GM12892 (cell line): ENCODE data around the gene BECN2.

Experiments used
- POLR2A ChIP-seq: IDR thresholded peaks from 2 replicates; pipeline ENCODE4 v1.6.1; 2011; ENCODE audit warnings: low read depth, low read length, control low read depth
- POLR2AphosphoS5 ChIP-seq: IDR thresholded peaks from 2 replicates; pipeline ENCODE4 v1.6.1; 2011; ENCODE audit warnings: low read depth, low read length, control low read depth
- TAF1 ChIP-seq: IDR thresholded peaks from 2 replicates; pipeline ENCODE4 v1.6.1; 2011; ENCODE audit warnings: low read depth, mild to moderate bottlenecking, control low read depth, low read length, borderline replicate concordance

GRCh38 chr1:241939798-241940197 lies 17.8 kb upstream of the BECN2 start:
- TF ChIP-seq POLR2AphosphoS5: no peak
- TF ChIP-seq POLR2A: no peak
- no peak for TF ChIP-seq TAF1
